GM12878 (cell line): ENCODE measurements around the gene BCL2. TPM values are rescaled to one million over a fixed set of nuclear protein-coding genes. Genes with fewer than 3 reads are reported as not detected.
A peak's percentile ranks its signal among the peaks of the same experiment; 100 is the strongest.

Experiments used
- ATAC-seq: fragments of 200-7000 bp; cut with Tn5 transposase; 3 replicates; pipeline ENCODE4 v1.9.1; 2020; ENCODE audit warnings: mild to moderate bottlenecking, moderate library complexity
- BruUV-seq: library from RNA; stranded (reverse); fragments of 400-500 nt; replicated peaks from 2 replicates; lab custom pipeline; 2021; lab: Mats Ljungman, UMichigan
- CTCF ChIA-PET: fragments of 300-600 bp; sonication (Branson Sonifier 250); formaldehyde crosslinking; extraction: SDS; loops from one replicate; lab custom pipeline; 2021; ENCODE audit warnings: inconsistent platforms; lab: Yijun Ruan, JAX
- POLR2A ChIA-PET: fragments of 350-600 bp; formaldehyde crosslinking; extraction: SDS; loops from one replicate; lab custom pipeline; 2021; ENCODE audit warnings: inconsistent platforms; lab: Charles Lee
- RAD21 ChIA-PET: fragments of 300-600 bp; sonication (Branson Sonifier 250); formaldehyde crosslinking; loops from one replicate; lab custom pipeline; 2023; ENCODE audit warnings: antibody characterized with exemption; ENCODE audit not compliant: unreplicated experiment; lab: Charles Lee
- SMC1A ChIA-PET: fragments of 300-600 bp; sonication (Branson Sonifier 250); formaldehyde crosslinking; loops from one replicate; lab custom pipeline; 2023; ENCODE audit not compliant: unreplicated experiment, uncharacterized antibody; lab: Charles Lee
- DNase-seq: peaks from one replicate; pipeline ENCODE4 v3.0.0-alpha.2; 2011; ENCODE audit warnings: low read depth, low spot score
- FAIRE-seq: peaks from 3 replicates; lab custom pipeline; 2011; peaks lifted over from hg19 to GRCh38; lab: Jason Lieb, UNC
- H2AFZ ChIP-seq: 2 replicates; pipeline ENCODE4 v1.6.0; 2011; ENCODE audit warnings: low read depth, low read length, control low read depth; ENCODE audit not compliant: control insufficient read depth
- H3K27ac ChIP-seq: 2 replicates; pipeline ENCODE4 v1.5.1; 2011; ENCODE audit warnings: control low read depth; ENCODE audit not compliant: control insufficient read depth, insufficient read depth
- H3K27me3 ChIP-seq, 2 experiments: replicated peaks in 1 of 2; 2 replicates each; pipeline versions ENCODE4 v1.6.0 to v1.6.1; 2011; ENCODE audit warnings: low read length in 1 of 2; ENCODE audit not compliant: control insufficient read depth in 2 of 2, insufficient read depth in 2 of 2
- H3K36me3 ChIP-seq, 2 experiments: 2 replicates each; pipeline ENCODE4 v1.5.1; 2011; ENCODE audit warnings: low read length in 1 of 2; ENCODE audit not compliant: control insufficient read depth in 2 of 2, insufficient read depth in 2 of 2
- H3K4me1 ChIP-seq: 2 replicates; pipeline ENCODE4 v1.6.1; 2011; ENCODE audit warnings: mild to moderate bottlenecking, low read length, moderate library complexity, mixed read lengths; ENCODE audit not compliant: control insufficient read depth, insufficient read depth
- H3K4me2 ChIP-seq: 2 replicates; pipeline ENCODE4 v1.6.0; 2011; ENCODE audit warnings: control low read depth; ENCODE audit not compliant: control insufficient read depth, insufficient read depth
- H3K4me3 ChIP-seq: fragments of 200-600 bp; sonication (generic); 2 replicates; pipeline ENCODE4 v1.5.1; 2016
- H3K79me2 ChIP-seq: 2 replicates; pipeline ENCODE4 v1.6.0; 2011; ENCODE audit warnings: low read length; ENCODE audit not compliant: control insufficient read depth, insufficient read depth
- H3K9ac ChIP-seq: 2 replicates; pipeline ENCODE4 v1.8.0; 2011; ENCODE audit warnings: low read length, control low read depth, mixed read lengths; ENCODE audit not compliant: control insufficient read depth, insufficient read depth
- H3K9me3 ChIP-seq: replicated peaks from 3 replicates; pipeline ENCODE4 v1.5.1; 2011; ENCODE audit warnings: mild to moderate bottlenecking, low read length; ENCODE audit not compliant: control insufficient read depth, insufficient read depth
- H4K20me1 ChIP-seq: 2 replicates; pipeline ENCODE4 v1.6.0; 2011; ENCODE audit not compliant: control insufficient read depth, insufficient read depth
- CBX5 ChIP-seq: sonication (generic); IDR thresholded peaks from 2 replicates; pipeline ENCODE4 v1.6.1; 2016; ENCODE audit warnings: low read depth, moderate library complexity, mild to moderate bottlenecking, inconsistent platforms
- EED ChIP-seq: sonication (generic); IDR thresholded peaks from 2 replicates; pipeline ENCODE4 v1.6.1; 2016; ENCODE audit warnings: antibody characterized with exemption, low read depth
- EP300 ChIP-seq, 2 experiments: fragments of 150-350 bp in 1 of 2; IDR thresholded peaks; 2 replicates each; pipeline ENCODE4 v1.6.1; 2011 to 2012; ENCODE audit warnings: low read depth in 2 of 2, low read length in 2 of 2, borderline replicate concordance in 1 of 2, improper control_type of control experiment in 1 of 2, inconsistent platforms in 1 of 2; ENCODE audit not compliant: control insufficient read depth in 1 of 2
- FOXM1 ChIP-seq: IDR thresholded peaks from 2 replicates; pipeline ENCODE4 v1.6.1; 2012; ENCODE audit warnings: low read depth, mild to moderate bottlenecking, inconsistent platforms, low read length, moderate library complexity
- HDAC6 ChIP-seq: fragments of 200-600 bp; sonication (generic); IDR thresholded peaks from one replicate; pipeline ENCODE4 v1.8.0; 2017; ENCODE audit warnings: antibody characterized with exemption; ENCODE audit not compliant: unreplicated experiment
- IRF4 ChIP-seq: IDR thresholded peaks from 2 replicates; pipeline ENCODE4 v1.6.1; 2011; ENCODE audit warnings: low read depth, low read length
- JUNB ChIP-seq: IDR thresholded peaks from 2 replicates; pipeline ENCODE4 v1.6.1; 2016; ENCODE audit warnings: antibody characterized with exemption, mild to moderate bottlenecking
- NFYB ChIP-seq: IDR thresholded peaks from 2 replicates; pipeline ENCODE4 v1.6.1; 2011; ENCODE audit warnings: low read depth, mild to moderate bottlenecking, low read length, improper control_type of control experiment, moderate library complexity; ENCODE audit not compliant: insufficient read depth
- PAX5 ChIP-seq: IDR thresholded peaks from 2 replicates; pipeline ENCODE4 v1.6.1; 2011; ENCODE audit warnings: low read depth, low read length, borderline replicate concordance
- SIN3A ChIP-seq: IDR thresholded peaks from 2 replicates; pipeline ENCODE4 v1.6.1; 2012; ENCODE audit warnings: low read depth, low read length, improper control_type of control experiment
- SMAD1 ChIP-seq: fragments of 450-650 bp; IDR thresholded peaks from 2 replicates; pipeline ENCODE4 v1.6.1; 2018; ENCODE audit warnings: mild to moderate bottlenecking, low read depth; ENCODE audit not compliant: partially characterized antibody
- SP1 ChIP-seq: IDR thresholded peaks from one replicate; pipeline ENCODE4 v1.6.1; 2011; ENCODE audit warnings: low read depth, low read length
- SRF ChIP-seq, 2 experiments: IDR thresholded peaks; 2 replicates each; pipeline ENCODE4 v1.6.1; 2011; ENCODE audit warnings: low read depth in 2 of 2, low read length in 2 of 2, mild to moderate bottlenecking in 1 of 2, moderate library complexity in 1 of 2
- TCF3 ChIP-seq: IDR thresholded peaks from 2 replicates; pipeline ENCODE4 v1.6.1; 2012; ENCODE audit warnings: low read depth, mild to moderate bottlenecking, low read length, borderline replicate concordance; ENCODE audit not compliant: insufficient read depth
- YBX1 ChIP-seq: fragments of 450-650 bp; IDR thresholded peaks from 2 replicates; pipeline ENCODE4 v1.6.1; 2016; ENCODE audit warnings: antibody characterized with exemption
- ZNF217 ChIP-seq: fragments of 450-650 bp; IDR thresholded peaks from 2 replicates; pipeline ENCODE4 v1.6.1; 2017; ENCODE audit warnings: antibody characterized with exemption, mild to moderate bottlenecking
- WGBS: methylation state at CpG from one replicate; pipeline ENCODE4 v1.1.6; 2016; ENCODE audit warnings: low lambda C conversion rate; ENCODE audit not compliant: insufficient replicate concordance, insufficient coverage; ENCODE audit errors: missing lambda C conversion rate; 5-methylcytosine and 5-hydroxymethylcytosine counted together
- in situ Hi-C: fragments of 300-500 bp; cut with MboI; formaldehyde crosslinking; loops from 9 replicates; pipeline ENCODE4 v1.14.3; 2018; ENCODE audit warnings: mixed read lengths
- intact Hi-C: fragments of 100-400 bp; cut with micrococcal nuclease; formaldehyde crosslinking; loops from one replicate; pipeline ENCODE4 v1.14.2; 2022; ENCODE audit not compliant: unreplicated experiment
- polyA plus RNA-seq, 11 experiments: library from polyadenylated mRNA; depleted of rRNA in 4 of 11; unstranded in 6 of 11; stranded (reverse) in 5 of 11; fragments of >200 nt; fragmentation: Nextera tagmentation in 4 of 11; fragmentation: Illumina TruSeq in 1 of 11; extraction: Ambion mirVana in 4 of 11; extraction: Trizol in 1 of 11; gene quantifications; 1 replicate in 1 of 11; 2 replicates in 10 of 11; pipeline versions ENCODE4 v1.2.1 to v1.2.3, GENCODE V29; 2011 to 2016; ENCODE audit warnings: inconsistent platforms in 2 of 11, missing spikeins in 2 of 11, low read depth in 1 of 11
- total RNA-seq, 4 experiments: library from RNA; depleted of rRNA in 3 of 4; stranded (reverse); fragments of >200 nt in 3 of 4; fragmentation: Illumina TruSeq in 1 of 4; extraction: Trizol in 1 of 4; gene quantifications; 2 replicates each; pipeline versions ENCODE4 v1.2.1 to v1.2.3, GENCODE V29; 2013 to 2021
- TF ChIP-seq, protein P1 (sequence below): fragments of 450-650 bp; IDR thresholded peaks from 2 replicates; pipeline ENCODE4 v1.6.1; 2016; ENCODE audit warnings: mild to moderate bottlenecking
- TF ChIP-seq, protein P2 (sequence below): fragments of 450-650 bp; IDR thresholded peaks from 2 replicates; pipeline ENCODE4 v1.6.1; 2018; ENCODE audit warnings: mild to moderate bottlenecking, low read depth, moderate library complexity; ENCODE audit not compliant: partially characterized antibody

The BCL2 gene
- total and polyA plus RNA-seq, 10 of the 15 experiments (the other 5 are each of a cell fraction or from before 2014, with no cell fraction given): 4.1 to 47.8 (median 19.3) TPM

DNA sequence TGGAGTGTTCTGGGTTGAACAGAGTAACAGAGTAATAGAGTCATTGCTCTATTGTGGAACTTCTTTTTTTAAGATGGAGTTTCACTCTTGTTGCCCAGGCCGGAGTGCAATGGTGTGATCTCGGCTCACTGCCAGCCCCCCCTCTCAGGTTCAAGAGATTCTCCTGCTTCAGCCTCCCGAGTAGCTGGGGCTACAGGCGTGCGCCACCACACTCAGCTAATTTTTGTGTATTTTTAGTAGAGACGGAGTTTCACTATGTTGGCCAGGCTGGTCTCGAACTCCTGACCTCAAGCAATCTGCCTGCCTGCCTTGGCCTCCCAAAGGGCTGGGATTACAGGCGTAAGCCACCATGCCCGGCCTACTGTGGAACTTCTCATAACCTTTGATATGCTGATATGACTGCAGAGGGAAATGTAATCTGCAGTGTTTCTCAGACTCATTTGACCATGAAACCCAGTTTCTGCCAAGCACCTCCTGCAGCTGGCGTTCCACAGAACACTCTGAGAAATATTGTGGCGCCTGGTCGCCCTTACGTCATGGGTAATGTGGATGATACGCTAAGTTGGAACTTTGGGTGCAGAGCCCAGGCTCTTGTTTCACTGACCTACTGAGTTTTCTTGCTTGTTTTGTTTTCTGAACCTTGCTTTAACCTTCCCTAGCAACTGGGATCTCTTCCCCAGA is 213.8 kb downstream of the BCL2 start:
- ChIA-PET RAD21 (no interaction called here), POLR2A (interaction anchor here (0.7 to 1.6 kb wide), 4 partner anchors 10 to 213 kb away, joined by 3 to 6 read pairs (median 3); no protein-coding TSS in a partner anchor), CTCF (interaction anchor here (1.9 to 2.0 kb wide), 2 partner anchors 13 to 334 kb away, joined by 5 to 6 read pairs; no protein-coding TSS in a partner anchor), SMC1A (interaction anchor here (0.8 to 2.6 kb wide), 10 partner anchors 10 to 217 kb away, joined by 3 to 11 read pairs (median 8); no protein-coding TSS in a partner anchor)
- peak overlapping the region; percentile 83 for H3K4me2 ChIP-seq
- peak overlapping the region; percentile 49 for H2AFZ ChIP-seq
- peak; percentile 81 for ATAC-seq
- no peaks in the 10 kb centered on the region for H3K36me3 ChIP-seq
- no peaks in the 10 kb centered on the region for H3K27me3 ChIP-seq
- H3K9me3 ChIP-seq: peaks cover 2% of the 10 kb centered on the region; the same call in 1 of the 3 replicates
- H3K4me1 ChIP-seq: peaks cover 28% of the 10 kb centered on the region
- no TSS peak for BruUV-seq
- in situ Hi-C loops (no loop called here), intact Hi-C loops (loop anchor here (1.0 to 2.0 kb wide), 2 partner anchors 27 to 55 kb away; no protein-coding TSS in a partner anchor)
- peak; percentile 83 for FAIRE-seq
- no peaks in the 10 kb centered on the region for H3K79me2 ChIP-seq
- 52% methylated on average over 14 of the region's 14 CpGs for WGBS
- peak; percentile 73 for DNase-seq
- peak overlapping the region; percentile 36; the same call in 1 of the 2 replicates for H3K4me3 ChIP-seq
- H4K20me1 ChIP-seq: no peaks in the 10 kb centered on the region
- peak overlapping the region; percentile 97 for H3K27ac ChIP-seq
- H3K9ac ChIP-seq: peak overlapping the region; percentile 58
- no peak for TF ChIP-seq YBX1
- TF ChIP-seq SMAD1: no peak
- TF ChIP-seq ZNF217: peak; percentile 79
- peak; percentile 28; the same call in 1 of the 2 replicates for TF ChIP-seq EED
- no peak for TF ChIP-seq SIN3A
- TF ChIP-seq FOXM1: no peak; the same call in 1 of the 2 replicates
- TF ChIP-seq JUNB: no peak
- TF ChIP-seq, protein P1, sequence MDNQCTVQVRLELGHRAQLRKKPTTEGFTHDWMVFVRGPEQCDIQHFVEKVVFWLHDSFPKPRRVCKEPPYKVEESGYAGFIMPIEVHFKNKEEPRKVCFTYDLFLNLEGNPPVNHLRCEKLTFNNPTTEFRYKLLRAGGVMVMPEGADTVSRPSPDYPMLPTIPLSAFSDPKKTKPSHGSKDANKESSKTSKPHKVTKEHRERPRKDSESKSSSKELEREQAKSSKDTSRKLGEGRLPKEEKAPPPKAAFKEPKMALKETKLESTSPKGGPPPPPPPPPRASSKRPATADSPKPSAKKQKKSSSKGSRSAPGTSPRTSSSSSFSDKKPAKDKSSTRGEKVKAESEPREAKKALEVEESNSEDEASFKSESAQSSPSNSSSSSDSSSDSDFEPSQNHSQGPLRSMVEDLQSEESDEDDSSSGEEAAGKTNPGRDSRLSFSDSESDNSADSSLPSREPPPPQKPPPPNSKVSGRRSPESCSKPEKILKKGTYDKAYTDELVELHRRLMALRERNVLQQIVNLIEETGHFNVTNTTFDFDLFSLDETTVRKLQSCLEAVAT: no peak
- peak; percentile 60; the same call in 1 of the 2 replicates for TF ChIP-seq CBX5
- TF ChIP-seq HDAC6: no peak
- TF ChIP-seq NFYB: no peak
- TF ChIP-seq PAX5: 0 out of 2 replicates have a peak, but pooled peaks have one; percentile 30
- TF ChIP-seq SRF (IDR thresholded peaks at IDR 0.05; ENCODE audit: low read depth in 2 of 2, low read length in 2 of 2): no peak
- TF ChIP-seq, protein P2, sequence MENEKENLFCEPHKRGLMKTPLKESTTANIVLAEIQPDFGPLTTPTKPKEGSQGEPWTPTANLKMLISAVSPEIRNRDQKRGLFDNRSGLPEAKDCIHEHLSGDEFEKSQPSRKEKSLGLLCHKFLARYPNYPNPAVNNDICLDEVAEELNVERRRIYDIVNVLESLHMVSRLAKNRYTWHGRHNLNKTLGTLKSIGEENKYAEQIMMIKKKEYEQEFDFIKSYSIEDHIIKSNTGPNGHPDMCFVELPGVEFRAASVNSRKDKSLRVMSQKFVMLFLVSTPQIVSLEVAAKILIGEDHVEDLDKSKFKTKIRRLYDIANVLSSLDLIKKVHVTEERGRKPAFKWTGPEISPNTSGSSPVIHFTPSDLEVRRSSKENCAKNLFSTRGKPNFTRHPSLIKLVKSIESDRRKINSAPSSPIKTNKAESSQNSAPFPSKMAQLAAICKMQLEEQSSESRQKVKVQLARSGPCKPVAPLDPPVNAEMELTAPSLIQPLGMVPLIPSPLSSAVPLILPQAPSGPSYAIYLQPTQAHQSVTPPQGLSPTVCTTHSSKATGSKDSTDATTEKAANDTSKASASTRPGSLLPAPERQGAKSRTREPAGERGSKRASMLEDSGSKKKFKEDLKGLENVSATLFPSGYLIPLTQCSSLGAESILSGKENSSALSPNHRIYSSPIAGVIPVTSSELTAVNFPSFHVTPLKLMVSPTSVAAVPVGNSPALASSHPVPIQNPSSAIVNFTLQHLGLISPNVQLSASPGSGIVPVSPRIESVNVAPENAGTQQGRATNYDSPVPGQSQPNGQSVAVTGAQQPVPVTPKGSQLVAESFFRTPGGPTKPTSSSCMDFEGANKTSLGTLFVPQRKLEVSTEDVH: no peak
- peak; percentile 78 for TF ChIP-seq TCF3
- peak in 1 of 2 experiments; percentile 7; a peak in 1 of 4 replicates for TF ChIP-seq EP300 (IDR thresholded peaks at IDR 0.05; ENCODE audit: borderline replicate concordance in 1 of 2, control insufficient read depth in 1 of 2, low read depth in 2 of 2, low read length in 2 of 2)
- no peak for TF ChIP-seq SP1
- TF ChIP-seq IRF4: 0 out of 2 replicates have a peak, but pooled peaks have one; percentile 8
